ENCODE results near the gene SSC4D. TPM values are rescaled to one million over a fixed set of nuclear protein-coding genes. Genes with fewer than 3 reads are reported as not detected.

Gene SSC4D
- total RNA-seq, 1 experiment from 2014 or later, result 14.8 TPM

GRCh38 chr7:76394957-76395356 is 14.5 kb downstream of the SSC4D start:
- WGBS (ENCODE audit: extremely low coverage, insufficient read length, low lambda C conversion rate), result no CpG with 5 or more reads among the region's 9 CpGs

More at GRCh38 chr7:76394957-76395356, 14.5 kb downstream of the SSC4D start:
- Histone ChIP-seq H3K18ac (ENCODE audit: insufficient read length, low read depth, low read length) (no peak overlapping the region), H4K8ac (replicated peaks; ENCODE audit: insufficient read length, low read depth, low read length) (no peak overlapping the region), H3K27me3 (ENCODE audit: insufficient read depth, low read length) (no peaks in the 10 kb centered on the region), H2BK15ac (ENCODE audit: low read depth, low read length) (no peak overlapping the region), H3K4me1 (ENCODE audit: insufficient read depth, low read length) (no peaks in the 10 kb centered on the region), H2AK5ac (ENCODE audit: insufficient read length, low read length) (no peak overlapping the region), H3K23me2 (ENCODE audit: insufficient read length, low read depth, low read length, poor library complexity, severe bottlenecking) (peaks cover 6% of the 10 kb centered on the region), H2BK12ac (ENCODE audit: insufficient read length, low read depth, low read length) (no peak overlapping the region), H2BK5ac (ENCODE audit: insufficient read length, low read length) (no peak overlapping the region), H2AFZ (ENCODE audit: low read length) (no peak overlapping the region), H4K91ac (ENCODE audit: insufficient read length, low read depth, low read length) (no peak overlapping the region), H3K23ac (ENCODE audit: insufficient read length, low read depth, low read length) (no peak overlapping the region), H3K9ac (ENCODE audit: extremely low read depth, insufficient read length, low read length) (no peak overlapping the region), H3K56ac (ENCODE audit: insufficient read length, low read depth, low read length) (no peak overlapping the region), H3K4me2 (ENCODE audit: insufficient read depth, insufficient read length, low read length) (no peak overlapping the region), H4K20me1 (ENCODE audit: control insufficient read depth, insufficient read depth, insufficient read length) (no peaks in the 10 kb centered on the region), H3K4ac (ENCODE audit: low read depth, low read length) (no peak overlapping the region), H3K14ac (ENCODE audit: insufficient read depth, low read length) (no peak overlapping the region), H3K79me1 (ENCODE audit: insufficient read depth, low read depth, low read length, poor library complexity, severe bottlenecking) (no peaks in the 10 kb centered on the region), H3T11ph (ENCODE audit: low read length) (no peak overlapping the region), H4K5ac (ENCODE audit: insufficient read length, low read depth, low read length) (no peak overlapping the region), H3K27ac (ENCODE audit: insufficient read length, low read depth, low read length) (no peak overlapping the region), H2BK120ac (ENCODE audit: low read depth, low read length, poor library complexity, severe bottlenecking) (no peak overlapping the region), H3K79me2 (ENCODE audit: insufficient read depth, low read length) (no peaks in the 10 kb centered on the region), H2BK20ac (ENCODE audit: low read depth, low read length, poor library complexity, severe bottlenecking) (no peak overlapping the region), H3K9me3 (ENCODE audit: control insufficient read depth, low read depth, low read length) (no peaks in the 10 kb centered on the region)
- peaks cover 0 to 4% of the 10 kb centered on the region in 2 experiments; a peak in 3 of 5 replicates for H3K9me3 Mint-ChIP-seq
- H3K4me1 Mint-ChIP-seq, result peaks cover 30 to 38% of the 10 kb centered on the region in 2 experiments
- no peak for DNase-seq
- peaks cover 6% of the 10 kb centered on the region for H3K27me3 Mint-ChIP-seq (ENCODE audit: low read depth)
- H3K36me3 Mint-ChIP-seq (ENCODE audit: insufficient read depth in 1 of 3, low read depth in 3 of 3), result peaks cover 0 to 2% (median 0%) of the 10 kb centered on the region in 3 experiments; a peak in 1 of 7 replicates
- peak overlapping the region in 1 of 2 experiments; percentile 33; a peak in 1 of 5 replicates for H3K4me3 Mint-ChIP-seq
- no peak for TF ChIP-seq CTCF (conservative IDR thresholded peaks at IDR 0.05)
- H3K27ac Mint-ChIP-seq, result peak overlapping the region in 1 of 3 experiments; percentile 32; a peak in 1 of 7 replicates

Data from H9 (cell line).